Stimulated activated naive CD4-positive, alpha-beta T cell treated with Interleukin-2 at 50 U/mL for 16 hours (primary cell): ENCODE measurements around the gene MAPK8IP1.
"Not testable (repeated sequence)": the region's sequence is repeated elsewhere in the genome, so short reads cannot be mapped to it uniquely, and the experiment has no call there.

ENCODE experiments used
- DNase-seq: peaks from one replicate; lab custom pipeline; 2025; lab: John Stamatoyannopoulos, UW

The MAPK8IP1 gene

GRCh38 chr11:45885274-45885920 lies at the start of gene MAPK8IP1:
Gene MAPK8IP1, plus strand, starts transcription at chr11:45885651. Its CDS starts 170 bp downstream, at chr11:45885821.
- peak; percentile 42 for DNase-seq

- no peak for DNase-seq
These were observed 46.2 kb upstream of the MAPK8IP1 start for GRCh38 chr11:45839204-45839603.

DNA sequence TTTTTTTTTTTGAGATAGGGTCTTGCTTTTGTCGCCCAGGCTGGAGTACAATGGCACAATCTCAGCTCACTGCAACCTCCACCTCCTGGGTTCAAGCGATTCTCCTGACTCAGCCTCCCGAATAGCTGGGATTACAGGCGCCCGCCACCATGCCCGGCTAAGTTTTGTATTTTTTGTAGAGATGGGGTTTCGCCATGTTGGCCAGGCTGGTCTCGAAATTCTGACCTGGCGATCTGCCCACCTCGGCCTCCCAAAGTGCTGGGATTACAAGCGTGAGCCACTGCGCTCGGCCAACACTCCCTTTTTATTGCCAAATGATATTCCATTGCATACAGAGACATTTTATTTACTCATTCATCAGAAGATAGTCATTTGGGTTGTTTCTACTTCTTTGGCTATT lies 45.2 kb upstream of the MAPK8IP1 start:
- not testable (repeated sequence) for DNase-seq

GRCh38 chr11:45843158-45843924 lies 42.1 kb upstream of the MAPK8IP1 start:
- peak; percentile 84 for DNase-seq

- DNase-seq, result no peak
These were observed 40.5 kb upstream of the MAPK8IP1 start for GRCh38 chr11:45844822-45845578.

- DNase-seq, result no peak
These were observed 39.2 kb upstream of the MAPK8IP1 start for GRCh38 chr11:45846174-45846675.

- DNase-seq, result peak; percentile 99
These were observed 38.2 kb upstream of the MAPK8IP1 start, which contains the start of gene CRY2 for GRCh38 chr11:45846974-45847910. Gene CRY2, plus strand, starts transcription at chr11:45847475. Its CDS starts 16 bp downstream, at chr11:45847491.

DNA sequence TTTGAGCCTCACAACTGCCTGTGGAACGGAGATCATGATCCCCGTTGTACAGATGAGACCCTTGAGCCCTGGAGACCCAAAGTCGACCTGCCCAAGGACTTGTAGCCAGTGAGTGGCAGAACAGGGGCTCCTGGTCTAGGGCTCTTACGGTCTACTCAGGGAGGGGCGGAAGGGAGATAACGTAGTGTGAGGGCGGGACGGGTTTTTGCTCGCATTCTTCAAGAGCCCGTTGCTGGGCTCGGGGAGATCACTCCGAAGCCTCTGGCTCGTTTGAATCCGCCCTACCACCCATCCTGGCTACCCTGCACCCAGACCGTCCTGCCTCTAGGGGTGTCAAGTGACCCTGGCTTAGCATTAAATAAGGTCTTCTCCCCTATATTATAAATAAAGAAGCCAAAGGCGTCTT lies 37.5 kb upstream of the MAPK8IP1 start:
- peak; percentile 40 for DNase-seq

DNA sequence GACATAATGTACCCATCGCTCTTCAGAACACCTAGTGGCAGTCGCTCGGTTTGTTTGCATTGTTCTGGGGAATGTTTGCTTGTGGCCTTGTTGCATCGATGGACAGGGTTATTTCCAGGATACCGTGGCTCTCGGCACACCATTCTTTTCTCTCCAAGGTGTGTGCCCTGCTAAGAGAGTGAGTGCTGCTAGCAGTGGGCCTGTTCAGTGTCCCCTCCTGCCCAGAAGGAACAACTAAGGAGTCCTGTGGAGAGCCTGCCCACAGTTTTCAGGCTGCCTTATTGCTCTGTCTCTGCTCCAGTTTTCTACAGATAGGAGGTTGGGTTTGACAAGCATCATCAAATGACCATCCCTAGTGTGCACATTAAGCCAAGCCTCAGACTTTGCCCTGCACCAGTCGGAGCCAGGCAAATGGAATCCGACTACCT lies 36.8 kb upstream of the MAPK8IP1 start:
- no peak for DNase-seq

DNA sequence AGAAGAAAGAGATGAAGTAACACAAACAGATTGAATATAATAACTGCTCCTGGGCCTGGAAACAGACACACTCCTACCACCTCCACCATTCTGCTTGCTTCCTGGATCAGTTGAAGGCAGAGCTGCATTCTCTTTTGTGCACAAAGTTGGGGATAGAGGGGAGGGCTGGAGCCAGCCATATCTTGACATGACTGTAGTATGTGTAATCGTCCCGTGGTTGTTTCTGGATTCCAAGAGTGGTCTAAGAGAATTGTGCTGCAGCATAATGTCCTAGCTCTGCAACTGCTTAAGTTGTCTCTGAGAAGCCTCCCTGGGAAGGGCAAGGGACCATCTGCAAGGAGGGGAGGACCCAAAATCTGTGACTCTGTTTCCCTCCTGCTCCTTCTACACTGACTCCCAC lies 35.0 kb upstream of the MAPK8IP1 start:
- DNase-seq, result no peak

- DNase-seq, result no peak
These were observed 34.2 kb upstream of the MAPK8IP1 start for GRCh38 chr11:45851228-45851627.

GRCh38 chr11:45852018-45852711 lies 33.3 kb upstream of the MAPK8IP1 start:
- DNase-seq, result no peak

GRCh38 chr11:45852712-45853101 lies 32.7 kb upstream of the MAPK8IP1 start:
- DNase-seq, result no peak

DNA sequence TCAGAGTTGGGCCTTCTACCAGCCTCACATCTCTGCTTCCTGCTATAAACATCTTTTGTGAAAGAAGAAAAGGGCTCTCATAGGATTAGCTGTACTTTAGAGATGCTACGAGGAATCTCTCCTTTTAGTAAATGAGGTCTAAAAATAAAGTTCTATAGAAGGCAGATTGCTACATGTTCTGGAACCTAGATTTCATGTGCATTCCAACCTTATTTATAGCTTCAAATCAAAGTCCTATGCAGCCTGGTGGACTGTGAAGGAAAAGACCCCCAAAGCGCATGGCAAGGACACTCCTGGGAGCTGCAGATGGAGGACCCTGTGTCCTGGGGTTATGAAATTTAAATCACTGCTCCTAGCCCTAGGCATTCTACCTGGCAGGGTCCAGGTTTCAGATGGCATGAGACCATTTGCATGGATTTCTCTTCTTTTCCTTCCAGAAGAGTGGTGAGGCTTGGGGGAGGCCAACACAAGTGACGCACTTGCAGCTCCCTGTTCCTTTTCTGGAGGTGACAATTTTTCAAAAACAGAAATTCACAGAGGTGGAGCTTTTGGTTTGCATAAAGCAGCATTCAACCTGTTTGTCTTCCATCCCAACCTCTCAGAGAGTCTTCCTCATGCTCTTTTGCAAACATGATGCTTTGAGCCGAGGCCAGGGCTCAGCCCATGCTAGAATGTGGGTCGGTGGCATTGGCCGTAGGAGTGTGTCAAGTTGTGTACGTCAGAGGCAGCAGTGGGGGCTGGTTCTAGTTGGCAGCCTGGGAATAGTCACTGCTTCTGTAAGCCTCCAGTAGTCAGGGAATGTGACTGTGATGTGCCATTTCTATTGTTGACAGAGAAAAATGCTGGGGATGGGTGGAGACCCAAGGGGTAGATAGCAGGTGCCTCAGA lies 31.9 kb upstream of the MAPK8IP1 start:
- no peak for DNase-seq

DNA sequence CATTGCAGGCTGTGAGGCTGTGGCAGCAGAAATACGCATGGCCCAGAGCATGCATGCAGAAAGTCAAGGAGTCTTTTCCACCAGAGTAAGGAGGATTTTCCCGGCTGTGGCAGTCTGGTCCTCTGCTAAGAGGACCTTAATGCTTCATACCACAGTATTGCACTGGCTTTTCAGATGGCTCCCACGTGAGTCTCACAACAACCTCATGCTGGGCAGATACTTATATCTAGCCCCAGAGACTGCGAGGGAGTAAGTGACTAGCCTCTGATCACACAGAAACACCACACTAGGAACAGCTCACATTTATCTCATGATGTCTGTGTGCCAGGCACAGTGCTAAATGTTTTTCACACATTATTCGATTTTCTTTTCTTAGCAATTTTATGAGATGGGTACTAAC lies 30.1 kb upstream of the MAPK8IP1 start:
- DNase-seq, result no peak

GRCh38 chr11:45856044-45856468 lies 29.4 kb upstream of the MAPK8IP1 start:
- DNase-seq, result no peak

- no peak for DNase-seq
These were observed 27.4 kb upstream of the MAPK8IP1 start for GRCh38 chr11:45857961-45858474.

GRCh38 chr11:45858751-45859398 lies 26.6 kb upstream of the MAPK8IP1 start:
- no peak for DNase-seq

DNA sequence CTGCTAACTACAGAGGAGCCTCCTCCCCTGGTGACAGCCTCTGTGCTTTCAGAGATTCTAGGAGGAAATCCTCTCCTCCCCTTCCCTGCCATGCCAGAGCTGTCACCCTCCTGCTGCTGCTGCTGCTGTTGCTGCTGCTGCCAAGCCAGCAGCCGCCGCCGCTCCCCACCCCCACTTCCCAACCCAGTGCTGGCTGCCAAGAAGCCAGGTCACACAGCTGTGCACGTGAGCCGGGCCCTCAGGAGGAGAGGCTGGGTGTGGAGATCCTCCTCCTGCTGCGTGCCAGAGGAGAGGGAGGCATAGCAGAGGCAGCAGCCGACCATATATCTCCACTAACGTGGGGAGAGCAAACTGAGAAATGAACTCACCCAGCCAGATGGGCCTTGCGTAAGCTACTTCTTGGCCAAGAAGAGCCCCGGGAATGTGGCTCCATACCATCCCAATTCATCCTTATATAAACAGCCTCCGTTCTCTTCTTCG lies 25.8 kb upstream of the MAPK8IP1 start:
- no peak for DNase-seq
